ENCODE results near the gene GPN2. TPM values are rescaled to one million over a fixed set of nuclear protein-coding genes. Genes with fewer than 3 reads are reported as not detected.

Gene GPN2
- total and polyA plus RNA-seq, 12 donors, result 12.4 to 31.3 (median 20.4) TPM

DNA sequence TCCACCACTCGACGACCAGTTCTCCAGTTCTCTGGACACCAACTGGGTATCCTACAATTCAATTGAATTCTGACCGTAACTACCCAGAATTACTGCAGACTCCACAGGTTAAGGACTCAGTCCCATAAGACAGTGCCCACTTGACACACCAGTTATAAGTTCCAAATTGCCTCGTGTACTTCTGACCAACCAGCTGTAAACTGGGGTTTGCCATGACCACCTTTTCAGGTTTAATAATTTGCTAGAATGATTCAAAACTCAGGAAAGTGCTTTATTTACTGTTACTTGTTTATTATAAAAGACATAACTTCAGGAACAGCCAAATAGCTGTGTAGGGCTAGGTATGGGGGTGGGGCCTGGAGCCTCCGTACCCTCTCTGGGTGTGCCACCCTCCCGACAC lies 46.7 kb upstream of the GPN2 start:
- Histone ChIP-seq H3K27me3 (no peaks in the 10 kb centered on the region), H3K4me1 (peaks cover 5 to 33% (median 22%) of the 10 kb centered on the region in 9 donors), H3K4me3 (no peak overlapping the region), H3K36me3 (peaks cover 0 to 66% (median 12%) of the 10 kb centered on the region in 9 donors), H3K9me3 (no peaks in the 10 kb centered on the region), H3K27ac (peak overlapping the region in 1 of 10 donors; percentile 30)
- intact Hi-C loops (cut with DNase I), result no loop called here
- 81 to 87% methylated on average over 6 of the region's 6 CpGs for WGBS, 2 donors
- DNase-seq (no peak), ATAC-seq (no peak)
- no peak for TF ChIP-seq CTCF (IDR thresholded peaks at IDR 0.05)

GRCh38 chr1:26932531-26932930 lies 42.4 kb upstream of the GPN2 start:
- intact Hi-C loops (cut with DNase I), result no loop called here

GRCh38 chr1:26923711-26924110 lies 33.6 kb upstream of the GPN2 start:
- 90 to 92% methylated on average over 3 of the region's 3 CpGs for WGBS, 2 donors
- TF ChIP-seq CTCF (IDR thresholded peaks at IDR 0.05), result no peak
- intact Hi-C loops (cut with DNase I), result loop anchor here in 1 of 10 donors (5.0 kb wide), 1 partner anchor 74 kb away; no protein-coding TSS in a partner anchor
- Histone ChIP-seq H3K4me1 (peaks cover 7 to 28% (median 22%) of the 10 kb centered on the region in 9 donors), H3K9me3 (no peaks in the 10 kb centered on the region), H3K27ac (peak overlapping the region in 1 of 10 donors; percentile 8), H3K36me3 (peaks cover 0 to 58% (median 21%) of the 10 kb centered on the region in 9 donors), H3K27me3 (no peaks in the 10 kb centered on the region), H3K4me3 (no peak overlapping the region)
- DNase-seq (no peak), ATAC-seq (no peak)

More at GRCh38 chr1:26932531-26932930, 42.4 kb upstream of the GPN2 start:
- no peak for DNase-seq
- no peak for ATAC-seq
- Histone ChIP-seq H3K27ac (no peak overlapping the region), H3K27me3 (no peaks in the 10 kb centered on the region), H3K4me1 (peaks cover 0 to 7% (median 2%) of the 10 kb centered on the region in 9 donors), H3K4me3 (no peak overlapping the region), H3K9me3 (no peaks in the 10 kb centered on the region), H3K36me3 (peaks cover 0 to 92% (median 11%) of the 10 kb centered on the region in 9 donors)
- TF ChIP-seq CTCF (IDR thresholded peaks at IDR 0.05), result no peak
- 87 to 89% methylated on average over 3 of the region's 3 CpGs for WGBS, 2 donors

DNA sequence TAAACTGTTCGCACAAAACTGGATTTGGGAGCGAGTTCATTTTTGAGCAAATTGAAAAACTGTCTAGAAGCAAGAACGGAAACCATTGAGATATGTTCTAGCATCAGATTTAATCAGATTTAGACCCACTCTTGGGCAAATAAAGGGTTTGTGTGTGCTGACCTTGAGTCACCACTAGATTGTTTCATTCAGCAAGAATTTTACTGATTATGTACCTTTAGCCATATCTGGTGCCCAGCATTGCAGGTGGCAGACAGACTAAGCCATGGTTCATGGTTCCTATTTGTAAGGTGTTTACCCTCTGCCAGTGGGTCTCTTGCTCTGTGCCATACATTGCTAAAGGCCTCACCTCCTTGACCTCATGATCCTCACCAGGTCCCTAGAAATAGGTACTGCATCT lies 32.8 kb upstream of the GPN2 start:
- Histone ChIP-seq H3K36me3 (peaks cover 0 to 50% (median 21%) of the 10 kb centered on the region in 9 donors), H3K9me3 (no peaks in the 10 kb centered on the region), H3K27ac (no peak overlapping the region), H3K4me1 (peaks cover 7 to 28% (median 22%) of the 10 kb centered on the region in 9 donors), H3K4me3 (peak overlapping the region in 6 of 10 donors; percentile 84 to 98 (median 94)), H3K27me3 (no peaks in the 10 kb centered on the region)
- WGBS, 2 donors, result 89 to 90% methylated on average over 3 of the region's 3 CpGs
- TF ChIP-seq CTCF (IDR thresholded peaks at IDR 0.05), result no peak
- intact Hi-C loops (cut with DNase I), result loop anchor here in 1 of 10 donors (5.0 kb wide), 1 partner anchor 74 kb away; no protein-coding TSS in a partner anchor
- DNase-seq (no peak), ATAC-seq (no peak)

Measured in heart right ventricle (tissue), 16 donors.